ENCODE results near the gene CCDC57.

Gene CCDC57

GRCh38 chr17:82091264-82092066 lies 121.2 kb downstream of the CCDC57 start:
- DNase-seq (ENCODE audit: low read depth in 2 of 2) = no peak
- no peak overlapping the region for H3K4me3 ChIP-seq (replicated peaks in 1 of 2; ENCODE audit: low read depth in 2 of 2, low read length in 2 of 2)
- no peak for TF ChIP-seq CTCF (IDR thresholded peaks at IDR 0.05; ENCODE audit: low read depth, low read length)

DNA sequence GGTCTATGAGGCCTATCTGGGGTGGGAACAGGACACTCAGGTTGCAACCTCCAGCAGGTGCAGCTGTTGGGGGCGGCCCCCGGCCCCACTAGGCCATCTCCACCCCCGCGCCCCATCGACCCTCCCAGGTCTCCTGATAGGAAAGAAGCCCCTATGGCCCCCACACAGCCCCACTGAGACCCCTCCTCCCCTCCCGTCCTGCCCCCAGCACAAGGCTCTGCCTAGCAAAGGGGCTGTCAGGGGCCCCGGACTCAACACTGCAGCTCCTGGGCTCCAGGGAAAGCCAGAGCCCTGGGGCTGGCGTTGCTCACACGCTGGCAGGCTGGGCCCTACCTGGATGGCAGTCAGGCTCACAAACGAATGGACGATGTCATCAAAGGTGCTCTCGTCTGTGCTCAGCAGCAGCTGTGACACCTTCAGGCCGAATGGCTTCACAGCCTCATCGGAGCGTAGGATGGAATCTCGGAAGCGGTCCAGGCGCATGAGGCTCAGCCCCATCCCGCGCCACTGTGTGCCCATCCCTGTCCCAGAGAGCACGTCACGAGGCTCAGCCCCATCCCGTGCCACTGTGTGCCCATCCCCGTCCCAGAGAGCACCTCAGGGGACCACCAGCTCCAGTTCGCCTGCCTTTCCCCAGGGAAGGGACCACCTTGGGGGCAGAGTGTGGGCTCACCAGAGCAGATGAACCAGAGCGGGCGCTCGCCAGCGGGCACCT lies 121.9 kb downstream of the CCDC57 start:
- no peak for TF ChIP-seq CTCF (IDR thresholded peaks at IDR 0.05; ENCODE audit: low read depth, low read length)
- H3K4me3 ChIP-seq (replicated peaks in 1 of 2; ENCODE audit: low read depth in 2 of 2, low read length in 2 of 2) = no peak overlapping the region
- DNase-seq (ENCODE audit: low read depth in 2 of 2) = no peak

- DNase-seq (ENCODE audit: low read depth in 2 of 2) = no peak
- no peak overlapping the region for H3K4me3 ChIP-seq (replicated peaks in 1 of 2; ENCODE audit: low read depth in 2 of 2, low read length in 2 of 2)
- no peak for TF ChIP-seq CTCF (IDR thresholded peaks at IDR 0.05; ENCODE audit: low read depth, low read length)
Measured at GRCh38 chr17:82089723-82090548, 122.7 kb downstream of the CCDC57 start.

DNA sequence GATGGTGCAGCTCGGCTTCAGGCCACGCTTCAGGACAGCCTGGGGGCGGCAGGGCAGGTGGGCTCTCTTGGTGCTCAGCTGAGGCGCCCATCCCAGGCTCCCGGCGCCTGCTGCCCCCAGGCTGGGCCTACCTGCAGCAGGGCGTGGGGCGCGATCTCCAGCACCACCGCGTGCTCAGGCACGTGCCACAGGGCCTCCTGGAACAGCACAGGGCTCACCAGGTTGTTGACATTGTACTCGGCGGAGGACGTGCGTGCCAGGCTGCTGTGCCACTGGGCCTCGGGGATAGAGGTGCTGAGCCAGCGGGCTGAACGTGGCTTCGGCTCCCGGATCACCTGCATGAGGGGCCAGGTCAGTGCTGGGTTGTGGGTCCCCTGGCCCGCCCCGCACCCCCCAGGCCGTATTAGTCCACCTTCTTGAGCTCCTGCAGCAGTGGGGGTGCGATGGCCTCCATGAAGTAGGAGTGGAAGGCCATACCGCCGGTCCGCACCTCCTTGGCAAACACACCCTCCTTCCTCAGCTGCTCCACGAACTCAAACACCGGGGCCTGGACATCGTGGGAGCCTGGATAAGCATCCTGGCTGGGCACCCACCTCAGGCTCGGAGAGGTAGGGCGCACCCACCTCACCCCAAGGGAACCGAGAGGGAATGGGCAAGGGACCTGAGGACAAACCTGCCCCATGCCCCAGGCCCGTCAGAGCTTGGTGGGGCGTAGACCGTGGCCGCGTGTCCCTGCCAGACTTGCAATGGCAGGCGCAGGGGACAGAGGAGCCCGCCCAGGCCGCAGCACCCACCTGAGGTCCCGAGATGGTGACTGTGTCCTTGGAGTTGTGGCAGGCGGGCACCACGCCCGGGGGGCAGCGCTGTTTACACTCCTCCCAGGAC lies 123.6 kb downstream of the CCDC57 start:
- no peak for TF ChIP-seq CTCF (IDR thresholded peaks at IDR 0.05; ENCODE audit: low read depth, low read length)
- no peak overlapping the region for H3K4me3 ChIP-seq (replicated peaks in 1 of 2; ENCODE audit: low read depth in 2 of 2, low read length in 2 of 2)
- no peak for DNase-seq (ENCODE audit: low read depth in 2 of 2)

- no peak for TF ChIP-seq CTCF (IDR thresholded peaks at IDR 0.05; ENCODE audit: low read depth, low read length)
- no peak overlapping the region for H3K4me3 ChIP-seq (replicated peaks in 1 of 2; ENCODE audit: low read depth in 2 of 2, low read length in 2 of 2)
- DNase-seq (ENCODE audit: low read depth in 2 of 2) = no peak
Measured at GRCh38 chr17:82087961-82088837, 124.4 kb downstream of the CCDC57 start.

Measured in cardiac fibroblast (primary cell).